ENCODE results near the gene EGFR.

- TF ChIP-seq POLR2A (IDR thresholded peaks at IDR 0.05), result no peak
- TF ChIP-seq CTCF (IDR thresholded peaks at IDR 0.05), result no peak
Measured at GRCh38 chr7:54980521-54980920, 38.3 kb upstream of the EGFR start.

All from heart left ventricle (tissue), 13 donors.